Prostate gland (tissue), 2 donors: ENCODE data around the gene HDAC4. TPM values are rescaled to one million over a fixed set of nuclear protein-coding genes. Genes with fewer than 3 reads are reported as not detected.

Experiments used
- DNase-seq: peaks from one replicate; pipeline ENCODE4 v3.0.0-alpha.2; 2019; ENCODE audit warnings: low spot score
- H3K27ac ChIP-seq, 2 donors: fragments of 200-600 bp; sonication (generic); 2 replicates each; pipeline ENCODE4 v1.5.1; 2017 to 2019
- H3K27me3 ChIP-seq: fragments of 200-600 bp; sonication (generic); replicated peaks from 2 replicates; pipeline ENCODE4 v1.5.1; 2019; ENCODE audit not compliant: insufficient read depth
- H3K36me3 ChIP-seq, 2 donors: fragments of 200-600 bp; sonication (generic); 1 replicate in 1 of 2; 2 replicates in 1 of 2; pipeline versions ENCODE4 v1.5.1 to v1.8.1; 2017 to 2019
- H3K4me1 ChIP-seq: fragments of 200-600 bp; sonication (generic); replicated peaks from 2 replicates; pipeline ENCODE4 v1.5.1; 2019
- H3K4me3 ChIP-seq, 2 donors: fragments of 200-600 bp; sonication (generic); 2 replicates each; pipeline ENCODE4 v1.5.1; 2017 to 2019
- H3K9me3 ChIP-seq: fragments of 200-600 bp; sonication (generic); 2 replicates; pipeline ENCODE4 v1.5.1; 2017
- POLR2A ChIP-seq: fragments of 450-650 bp; IDR thresholded peaks from one replicate; pipeline ENCODE4 v1.6.1; 2016; ENCODE audit warnings: antibody characterized with exemption, mild to moderate bottlenecking
- POLR2AphosphoS5 ChIP-seq: sonication (generic); formaldehyde crosslinking; IDR thresholded peaks from one replicate; pipeline ENCODE4 v1.6.1; 2017; ENCODE audit warnings: antibody characterized with exemption
- WGBS: methylation state at CpG from one replicate; pipeline ENCODE4 v1.1.5; 2018; 5-methylcytosine and 5-hydroxymethylcytosine counted together
- intact Hi-C: fragments of 100-400 bp; cut with DNase I; formaldehyde crosslinking; loops from one replicate; pipeline ENCODE4 v1.14.2; 2022
- total RNA-seq, 2 donors: library from RNA; depleted of rRNA; stranded (reverse); fragments of >200 nt; gene quantifications; one replicate each; pipeline ENCODE4 v1.1.0, GENCODE V29; 2016
- TF ChIP-seq, protein P1 (sequence below), 4 experiments: fragments of 200-600 bp in 2 of 4; fragments of 450-650 bp in 2 of 4; sonication (generic) in 2 of 4; IDR thresholded peaks; 1 replicate in 3 of 4; 2 replicates in 1 of 4; pipeline ENCODE4 v1.5.1; 2016 to 2019; ENCODE audit warnings: antibody characterized with exemption in 4 of 4, mild to moderate bottlenecking in 2 of 4, moderate library complexity in 2 of 4

HDAC4 gene
- total RNA-seq, 2 donors from 2014 or later: 41.8 to 44.2 TPM

DNA sequence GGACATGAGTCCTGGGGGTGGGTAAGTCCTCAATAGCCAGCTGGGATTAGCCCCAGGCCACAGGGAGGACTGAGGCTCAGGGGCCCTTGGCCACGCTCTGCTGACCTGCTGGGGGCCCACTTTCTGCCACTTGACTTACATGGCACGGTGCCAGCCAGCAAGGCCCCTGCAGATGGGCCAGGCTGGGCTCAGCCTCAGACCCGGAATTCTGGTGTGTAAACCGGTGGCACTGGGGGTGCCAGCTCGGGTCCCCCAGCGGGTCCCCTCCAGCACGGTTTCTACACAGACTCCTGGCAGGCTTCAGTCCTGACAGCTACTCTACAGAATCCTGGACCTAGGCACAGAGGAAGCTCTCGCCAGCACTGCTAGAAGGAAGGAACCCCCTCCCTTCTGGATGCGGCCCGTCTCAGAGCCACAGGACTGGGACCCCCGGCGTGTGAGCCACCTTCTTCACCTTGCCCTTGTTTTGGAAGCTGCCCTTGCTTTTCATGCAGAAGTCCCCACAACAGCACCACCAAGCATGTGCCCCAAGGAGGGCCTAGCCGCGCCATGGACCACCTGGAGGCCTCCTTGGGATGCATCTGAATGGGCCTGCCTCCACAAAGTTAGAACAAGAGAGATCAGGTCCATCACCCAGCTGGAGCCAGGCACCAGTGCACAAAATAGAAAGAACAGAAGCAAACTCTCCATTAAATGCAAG is 8.0 kb downstream of the HDAC4 start:
- Histone ChIP-seq H3K9me3 (no peaks in the 10 kb centered on the region), H3K4me3 (no peak overlapping the region), H3K36me3 (no peaks in the 10 kb centered on the region), H3K27ac (no peak overlapping the region), H3K27me3 (no peaks in the 10 kb centered on the region), H3K4me1 (no peaks in the 10 kb centered on the region)
- intact Hi-C loops: no loop called here
- 93% methylated on average over 14 of the region's 14 CpGs for WGBS
- DNase-seq: no peak
- TF ChIP-seq, protein P1, sequence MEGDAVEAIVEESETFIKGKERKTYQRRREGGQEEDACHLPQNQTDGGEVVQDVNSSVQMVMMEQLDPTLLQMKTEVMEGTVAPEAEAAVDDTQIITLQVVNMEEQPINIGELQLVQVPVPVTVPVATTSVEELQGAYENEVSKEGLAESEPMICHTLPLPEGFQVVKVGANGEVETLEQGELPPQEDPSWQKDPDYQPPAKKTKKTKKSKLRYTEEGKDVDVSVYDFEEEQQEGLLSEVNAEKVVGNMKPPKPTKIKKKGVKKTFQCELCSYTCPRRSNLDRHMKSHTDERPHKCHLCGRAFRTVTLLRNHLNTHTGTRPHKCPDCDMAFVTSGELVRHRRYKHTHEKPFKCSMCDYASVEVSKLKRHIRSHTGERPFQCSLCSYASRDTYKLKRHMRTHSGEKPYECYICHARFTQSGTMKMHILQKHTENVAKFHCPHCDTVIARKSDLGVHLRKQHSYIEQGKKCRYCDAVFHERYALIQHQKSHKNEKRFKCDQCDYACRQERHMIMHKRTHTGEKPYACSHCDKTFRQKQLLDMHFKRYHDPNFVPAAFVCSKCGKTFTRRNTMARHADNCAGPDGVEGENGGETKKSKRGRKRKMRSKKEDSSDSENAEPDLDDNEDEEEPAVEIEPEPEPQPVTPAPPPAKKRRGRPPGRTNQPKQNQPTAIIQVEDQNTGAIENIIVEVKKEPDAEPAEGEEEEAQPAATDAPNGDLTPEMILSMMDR (IDR thresholded peaks at IDR 0.05): no peak
- TF ChIP-seq POLR2AphosphoS5 (no peak), POLR2A (no peak)

DNA sequence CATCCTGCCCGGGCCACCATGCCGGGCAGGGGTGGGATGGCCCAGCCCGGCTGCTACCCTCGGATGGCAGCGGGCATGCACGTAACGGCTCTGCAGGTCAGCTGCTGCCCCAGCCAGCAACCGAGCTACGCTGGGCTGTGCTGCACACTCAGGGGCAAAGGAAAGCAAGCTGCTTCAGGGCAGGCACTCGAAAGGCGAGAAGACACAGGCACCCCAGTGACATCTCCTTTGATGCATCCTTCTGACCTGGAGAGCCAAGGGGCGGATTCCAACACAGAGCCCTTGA is 8.8 kb downstream of the HDAC4 start:
- no peak for DNase-seq
- TF ChIP-seq, protein P1 (IDR thresholded peaks at IDR 0.05): no peak
- TF ChIP-seq POLR2AphosphoS5 (no peak), POLR2A (no peak)
- H3K4me3 ChIP-seq: no peak overlapping the region
- no peaks in the 10 kb centered on the region for H3K36me3 ChIP-seq
- intact Hi-C loops: no loop called here
- no peaks in the 10 kb centered on the region for H3K9me3 ChIP-seq
- 97% methylated on average over 12 of the region's 12 CpGs for WGBS
- no peak overlapping the region for H3K27ac ChIP-seq
- no peaks in the 10 kb centered on the region for H3K27me3 ChIP-seq
- H3K4me1 ChIP-seq: no peaks in the 10 kb centered on the region

DNA sequence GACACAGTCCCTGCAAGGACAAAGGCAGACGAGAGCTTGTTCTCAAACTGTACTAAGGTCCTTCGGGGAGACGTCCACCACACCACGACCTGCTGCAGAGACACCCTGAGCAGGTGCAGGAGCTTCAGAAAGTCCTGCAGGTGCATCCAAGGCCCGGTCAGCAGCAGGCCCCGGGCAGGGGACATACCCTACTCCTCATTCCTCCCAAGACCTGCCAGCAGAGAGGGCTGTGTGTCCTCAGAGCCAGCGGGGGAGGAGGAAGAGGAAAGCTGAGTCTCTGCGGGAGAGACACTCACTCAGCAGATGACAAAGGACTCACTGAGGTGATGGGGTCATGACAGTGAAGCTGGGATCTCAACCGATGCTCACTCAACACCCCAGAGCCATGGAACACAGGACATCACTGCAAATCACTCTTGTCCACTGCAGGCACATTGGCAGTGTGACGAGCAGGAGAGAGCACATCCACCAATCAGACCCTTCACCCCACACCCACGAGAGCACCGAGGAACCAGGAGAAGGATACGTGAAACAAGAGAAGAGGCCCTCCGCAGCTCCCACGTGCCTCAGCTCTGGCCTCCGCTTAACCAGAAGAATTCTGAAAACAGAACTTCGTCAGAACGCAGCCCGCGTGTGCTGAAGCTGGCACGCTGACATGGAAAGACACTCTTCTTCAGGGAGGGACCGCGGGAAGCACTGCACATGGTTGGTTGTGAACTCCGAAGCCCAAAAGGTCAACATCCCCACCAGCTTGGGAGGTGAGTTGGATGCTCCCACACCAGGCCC is 9.3 kb downstream of the HDAC4 start:
- WGBS: 89% methylated on average over 23 of the region's 24 CpGs
- H3K9me3 ChIP-seq: no peaks in the 10 kb centered on the region

DNA sequence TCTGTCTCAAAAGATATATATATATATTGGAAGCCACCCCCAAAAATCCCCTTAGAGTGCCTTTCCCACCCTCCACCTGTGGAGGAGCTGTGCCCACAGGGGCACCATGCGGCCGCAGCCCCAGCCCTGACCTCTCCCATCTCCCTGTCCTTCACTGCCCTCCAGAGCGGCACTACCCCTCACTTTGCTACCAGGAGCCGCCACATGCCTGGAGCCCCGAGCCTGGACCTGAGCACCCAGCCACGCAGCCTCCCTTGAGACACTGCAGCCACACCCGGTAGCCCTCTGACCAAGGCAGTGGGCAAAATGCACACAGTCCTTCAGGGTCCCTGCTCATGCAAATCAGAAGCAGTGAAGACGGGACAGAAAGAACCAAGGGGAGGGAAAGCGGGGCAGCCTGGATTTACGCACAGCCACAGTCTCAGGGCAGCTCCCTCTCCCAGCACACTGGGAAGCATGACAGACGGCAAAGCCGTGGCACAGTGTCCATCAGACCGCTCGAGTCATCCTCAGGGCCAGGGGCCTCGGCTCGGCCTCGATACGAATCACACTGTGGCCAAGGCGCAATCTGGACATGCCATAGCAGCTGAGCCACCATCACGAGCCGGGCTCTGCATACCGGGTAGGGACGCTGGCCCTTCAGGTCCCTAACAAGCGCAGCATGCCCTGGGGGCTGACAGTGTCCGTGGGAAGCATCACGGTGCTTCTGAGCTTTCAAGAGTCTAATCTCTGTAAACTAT is 10.1 kb downstream of the HDAC4 start:
- DNase-seq: no peak
- H3K4me1 ChIP-seq: no peaks in the 10 kb centered on the region
- no peaks in the 10 kb centered on the region for H3K36me3 ChIP-seq
- intact Hi-C loops: no loop called here
- H3K27me3 ChIP-seq: no peaks in the 10 kb centered on the region
- WGBS: 95% methylated on average over 26 of the region's 26 CpGs
- H3K4me3 ChIP-seq: no peak overlapping the region
- no peak for TF ChIP-seq POLR2A
- TF ChIP-seq, protein P1 (IDR thresholded peaks at IDR 0.05): no peak
- H3K9me3 ChIP-seq: no peaks in the 10 kb centered on the region
- no peak overlapping the region for H3K27ac ChIP-seq

More for the DNA sequence above, 9.3 kb downstream of the HDAC4 start:
- no peak overlapping the region for H3K4me3 ChIP-seq
- no peaks in the 10 kb centered on the region for H3K4me1 ChIP-seq
- no peaks in the 10 kb centered on the region for H3K36me3 ChIP-seq
- TF ChIP-seq, protein P1 (IDR thresholded peaks at IDR 0.05): no peak
- TF ChIP-seq POLR2A (no peak), POLR2AphosphoS5 (no peak)
- intact Hi-C loops: no loop called here
- no peak for DNase-seq
- no peak overlapping the region for H3K27ac ChIP-seq
- no peaks in the 10 kb centered on the region for H3K27me3 ChIP-seq
